DOHH2 (cell line): ENCODE results near the gene PEAK1.

Experiments used
- H3F3A ChIP-seq: fragments of 200-600 bp; sonication (generic), shearing (Covaris generic); 2 replicates; pipeline ENCODE4 v1.6.0; 2016; ENCODE audit warnings: antibody characterized with exemption, mild to moderate bottlenecking; ENCODE audit not compliant: control insufficient read depth, insufficient read depth
- H3K27ac ChIP-seq: fragments of 200-600 bp; sonication (generic); 2 replicates; pipeline ENCODE4 v1.5.1; 2014; ENCODE audit warnings: low read depth, mild to moderate bottlenecking, low read length, moderate library complexity
- H3K27me3 ChIP-seq: fragments of 200-600 bp; sonication (generic); 2 replicates; pipeline ENCODE4 v1.6.1; 2014; ENCODE audit warnings: mild to moderate bottlenecking, low read length, mixed read lengths; ENCODE audit not compliant: control insufficient read depth
- H3K36me3 ChIP-seq: fragments of 200-600 bp; sonication (generic); 2 replicates; pipeline ENCODE4 v1.6.1; 2014; ENCODE audit warnings: mild to moderate bottlenecking, low read length, moderate library complexity, mixed read lengths; ENCODE audit not compliant: control insufficient read depth
- H3K4me1 ChIP-seq: fragments of 200-600 bp; sonication (generic); 2 replicates; pipeline ENCODE4 v1.6.1; 2014; ENCODE audit warnings: mild to moderate bottlenecking, low read length, mixed read lengths; ENCODE audit not compliant: control insufficient read depth
- H3K4me2 ChIP-seq: fragments of 200-600 bp; sonication (generic); 2 replicates; pipeline ENCODE4 v1.6.0; 2014; ENCODE audit warnings: mild to moderate bottlenecking, low read length, moderate library complexity
- H3K4me3 ChIP-seq: fragments of 200-600 bp; sonication (generic); 2 replicates; pipeline ENCODE4 v1.5.1; 2014; ENCODE audit warnings: mild to moderate bottlenecking, low read length, mixed read lengths
- H3K79me2 ChIP-seq: fragments of 200-600 bp; sonication (generic); 2 replicates; pipeline ENCODE4 v1.6.1; 2014; ENCODE audit warnings: mild to moderate bottlenecking, low read length, mixed read lengths; ENCODE audit not compliant: control insufficient read depth
- H3K9me2 ChIP-seq: fragments of 200-600 bp; sonication (generic); replicated peaks from 2 replicates; pipeline ENCODE4 v1.6.1; 2014; ENCODE audit warnings: mild to moderate bottlenecking, low read length, mixed read lengths; ENCODE audit not compliant: control insufficient read depth
- H3K9me3 ChIP-seq: fragments of 200-600 bp; sonication (generic); 2 replicates; pipeline ENCODE4 v1.6.1; 2014; ENCODE audit warnings: antibody characterized with exemption, low read length, mixed read lengths; ENCODE audit not compliant: control insufficient read depth, insufficient read depth
- H4K20me1 ChIP-seq: fragments of 200-600 bp; sonication (generic); 2 replicates; pipeline ENCODE4 v1.6.0; 2014; ENCODE audit warnings: low read depth, mild to moderate bottlenecking, antibody characterized with exemption, low read length, moderate library complexity; ENCODE audit not compliant: control insufficient read depth, insufficient read depth
- CTCF ChIP-seq: fragments of 200-600 bp; sonication (generic); IDR thresholded peaks from one replicate; pipeline ENCODE4 v1.5.1; 2014; ENCODE audit warnings: antibody characterized with exemption, mild to moderate bottlenecking, low read depth, low read length; ENCODE audit not compliant: poor library complexity, severe bottlenecking
- EZH2phosphoT487 ChIP-seq: fragments of 200-600 bp; sonication (generic); IDR thresholded peaks from 2 replicates; pipeline ENCODE4 v1.6.1; 2017; ENCODE audit warnings: borderline replicate concordance, mild to moderate bottlenecking, antibody characterized with exemption, low read length, moderate library complexity, mixed read lengths

PEAK1 gene

GRCh38 chr15:77358545-77359240, 61.2 kb downstream of the PEAK1 start:
- no peaks in the 10 kb centered on the region for H3K79me2 ChIP-seq
- H3K36me3 ChIP-seq = no peaks in the 10 kb centered on the region
- no peak for TF ChIP-seq CTCF
- TF ChIP-seq EZH2phosphoT487 = no peak
- H3K27ac ChIP-seq = no peak overlapping the region
- H3K4me3 ChIP-seq = no peak overlapping the region
- H3K4me1 ChIP-seq = no peaks in the 10 kb centered on the region
- H3K27me3 ChIP-seq = no peaks in the 10 kb centered on the region
- no peak overlapping the region for H3K4me2 ChIP-seq
- no peaks in the 10 kb centered on the region for H4K20me1 ChIP-seq
- no peaks in the 10 kb centered on the region for H3K9me2 ChIP-seq
- H3F3A ChIP-seq = no peaks in the 10 kb centered on the region; the same call in 1 of the 2 replicates
- no peaks in the 10 kb centered on the region for H3K9me3 ChIP-seq

GRCh38 chr15:77356305-77356704, 63.6 kb downstream of the PEAK1 start:
- Histone ChIP-seq H3K36me3 (no peaks in the 10 kb centered on the region), H3K9me2 (no peaks in the 10 kb centered on the region), H3K4me1 (no peaks in the 10 kb centered on the region), H3K9me3 (no peaks in the 10 kb centered on the region), H3F3A (no peaks in the 10 kb centered on the region; the same call in 1 of the 2 replicates), H3K27me3 (no peaks in the 10 kb centered on the region), H4K20me1 (no peaks in the 10 kb centered on the region), H3K79me2 (no peaks in the 10 kb centered on the region), H3K27ac (no peak overlapping the region), H3K4me3 (no peak overlapping the region), H3K4me2 (no peak overlapping the region)
- TF ChIP-seq CTCF (no peak), EZH2phosphoT487 (no peak)

GRCh38 chr15:77355321-77355720, 64.6 kb downstream of the PEAK1 start:
- Histone ChIP-seq H4K20me1 (no peaks in the 10 kb centered on the region), H3K9me2 (no peaks in the 10 kb centered on the region), H3F3A (no peaks in the 10 kb centered on the region; the same call in 1 of the 2 replicates), H3K4me2 (no peak overlapping the region), H3K9me3 (no peaks in the 10 kb centered on the region), H3K27me3 (no peaks in the 10 kb centered on the region), H3K79me2 (no peaks in the 10 kb centered on the region), H3K4me3 (no peak overlapping the region), H3K4me1 (no peaks in the 10 kb centered on the region), H3K36me3 (no peaks in the 10 kb centered on the region), H3K27ac (no peak overlapping the region)
- TF ChIP-seq EZH2phosphoT487 (no peak), CTCF (no peak)
